Hepatic stellate cell (primary cell): ENCODE results near the gene IL31.

Source experiments
- DNase-seq: peaks from one replicate; pipeline ENCODE4 v3.0.0; 2011; ENCODE audit warnings: low spot score

IL31 gene

GRCh38 chr12:122127839-122128238 lies 46.2 kb downstream of the IL31 start:
- no peak for DNase-seq

GRCh38 chr12:122126713-122127597 lies 47.1 kb downstream of the IL31 start:
- no peak for DNase-seq

- DNase-seq, result no peak
These were observed 47.7 kb downstream of the IL31 start for GRCh38 chr12:122126342-122126635.

- no peak for DNase-seq
These were observed 48.3 kb downstream of the IL31 start for GRCh38 chr12:122125452-122126341.

- DNase-seq, result no peak
These were observed 49.7 kb downstream of the IL31 start for GRCh38 chr12:122124370-122124769.

- no peak for DNase-seq
These were observed 50.3 kb downstream of the IL31 start for GRCh38 chr12:122123761-122124145.

- DNase-seq, result peak; percentile 81
These were observed 50.8 kb downstream of the IL31 start for GRCh38 chr12:122123051-122123760.
